Fibroblast of villous mesenchyme (primary cell): Measurements from ENCODE around the gene OXSR1. TPM values are rescaled to one million over a fixed set of nuclear protein-coding genes. Genes with fewer than 3 reads are reported as not detected.

Experiments used
- DNase-seq: peaks from one replicate; pipeline ENCODE4 v3.0.0-alpha.2; 2010; ENCODE audit warnings: low read depth
- H3K4me3 ChIP-seq: 2 replicates; pipeline ENCODE4 v1.5.1; 2011; ENCODE audit warnings: low read depth, mild to moderate bottlenecking, low read length
- total RNA-seq: library from RNA; depleted of rRNA; stranded (reverse); fragments of >200 nt; gene quantifications from 2 replicates; pipeline ENCODE4 v1.2.3, GENCODE V29; 2012
- TF ChIP-seq, protein P1 (sequence below): IDR thresholded peaks from 2 replicates; pipeline ENCODE4 v1.5.1; 2012; ENCODE audit warnings: low read depth, mild to moderate bottlenecking, low read length; ENCODE audit not compliant: insufficient read depth

OXSR1 gene
- total RNA-seq, 1 donor: 68.2 TPM

DNA sequence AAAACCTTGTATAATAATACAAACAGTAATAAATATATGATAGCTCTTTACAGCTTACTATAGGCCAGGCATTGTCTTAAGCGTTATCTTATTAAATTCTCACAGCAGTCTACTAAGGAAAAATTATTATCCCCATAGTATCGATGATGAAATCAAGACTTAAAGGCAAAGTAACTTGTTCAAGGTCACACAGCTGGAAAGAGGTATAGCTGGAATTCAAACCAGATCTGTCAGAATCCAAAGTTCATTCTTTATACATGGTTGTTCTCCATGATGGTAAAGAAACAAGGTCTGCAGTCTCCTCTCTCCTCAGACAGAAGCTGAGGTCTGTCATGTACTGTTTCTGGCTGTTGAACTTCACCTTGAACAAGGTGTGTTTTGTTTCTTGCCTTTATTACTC, 84.9 kb downstream of the OXSR1 start:
- DNase-seq: no peak
- no peak overlapping the region for H3K4me3 ChIP-seq
- TF ChIP-seq, protein P1, sequence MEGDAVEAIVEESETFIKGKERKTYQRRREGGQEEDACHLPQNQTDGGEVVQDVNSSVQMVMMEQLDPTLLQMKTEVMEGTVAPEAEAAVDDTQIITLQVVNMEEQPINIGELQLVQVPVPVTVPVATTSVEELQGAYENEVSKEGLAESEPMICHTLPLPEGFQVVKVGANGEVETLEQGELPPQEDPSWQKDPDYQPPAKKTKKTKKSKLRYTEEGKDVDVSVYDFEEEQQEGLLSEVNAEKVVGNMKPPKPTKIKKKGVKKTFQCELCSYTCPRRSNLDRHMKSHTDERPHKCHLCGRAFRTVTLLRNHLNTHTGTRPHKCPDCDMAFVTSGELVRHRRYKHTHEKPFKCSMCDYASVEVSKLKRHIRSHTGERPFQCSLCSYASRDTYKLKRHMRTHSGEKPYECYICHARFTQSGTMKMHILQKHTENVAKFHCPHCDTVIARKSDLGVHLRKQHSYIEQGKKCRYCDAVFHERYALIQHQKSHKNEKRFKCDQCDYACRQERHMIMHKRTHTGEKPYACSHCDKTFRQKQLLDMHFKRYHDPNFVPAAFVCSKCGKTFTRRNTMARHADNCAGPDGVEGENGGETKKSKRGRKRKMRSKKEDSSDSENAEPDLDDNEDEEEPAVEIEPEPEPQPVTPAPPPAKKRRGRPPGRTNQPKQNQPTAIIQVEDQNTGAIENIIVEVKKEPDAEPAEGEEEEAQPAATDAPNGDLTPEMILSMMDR: no peak

DNA sequence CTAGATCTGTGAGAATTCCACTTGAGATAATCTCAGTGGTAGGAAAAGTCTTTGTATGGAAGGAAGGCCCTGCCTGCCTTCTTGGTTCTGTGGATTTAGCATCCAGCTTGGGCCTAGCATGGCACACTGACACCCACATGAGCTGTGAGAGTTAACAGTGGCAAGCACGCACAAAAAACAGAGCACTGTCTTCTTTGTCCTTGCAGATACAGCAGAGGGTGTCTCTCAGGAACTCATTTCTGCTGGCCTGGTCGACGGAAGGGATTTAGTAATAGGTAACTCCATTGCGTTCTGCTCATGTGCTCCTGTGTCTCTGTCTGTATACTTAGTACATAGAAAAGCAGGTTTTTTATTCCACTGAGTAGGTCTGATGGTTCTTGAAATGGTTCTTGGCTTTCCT, 85.9 kb downstream of the OXSR1 start:
- no peak overlapping the region for H3K4me3 ChIP-seq
- no peak for DNase-seq
- TF ChIP-seq, protein P1: no peak

DNA sequence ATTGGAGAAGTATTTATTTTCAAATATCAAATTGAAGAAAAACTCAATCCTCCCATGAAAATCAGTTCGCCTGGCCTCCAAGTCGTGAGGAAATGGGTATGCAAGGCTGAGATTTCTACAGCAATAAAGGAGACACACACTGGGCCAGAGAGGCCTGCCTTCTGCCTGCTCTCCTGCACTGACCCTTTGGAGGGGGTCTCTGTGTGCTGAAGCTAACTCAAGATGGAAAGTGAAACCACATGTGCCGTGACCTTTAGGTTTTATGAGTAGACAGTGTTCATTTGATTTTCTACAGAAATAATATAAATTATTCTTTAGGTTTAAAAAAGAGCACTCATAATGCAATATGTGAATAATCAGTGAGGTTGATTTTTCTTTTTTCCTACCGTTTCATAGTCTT, 88.4 kb downstream of the OXSR1 start:
- H3K4me3 ChIP-seq: no peak overlapping the region
- TF ChIP-seq, protein P1: no peak
- DNase-seq: no peak

DNA sequence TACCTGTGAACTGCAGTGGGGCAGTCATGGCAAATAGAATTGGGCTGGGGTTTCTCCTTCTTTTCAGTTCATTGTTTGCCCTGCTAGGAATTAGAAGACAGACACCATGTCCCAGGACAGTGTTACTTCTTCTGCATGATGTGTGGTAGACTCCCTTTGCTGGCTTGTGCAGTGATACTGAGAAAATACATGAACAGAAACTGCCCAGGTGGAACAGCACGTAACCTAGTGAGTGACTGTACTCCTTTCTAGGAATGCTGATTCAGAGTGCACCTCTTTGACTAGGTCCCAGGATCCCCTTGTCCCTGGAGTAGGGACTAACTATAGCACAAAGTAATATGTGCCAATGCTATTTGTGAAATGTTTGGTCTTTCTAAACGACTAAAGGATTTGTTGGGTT, 89.5 kb downstream of the OXSR1 start:
- DNase-seq: no peak
- TF ChIP-seq, protein P1: no peak

GRCh38 chr3:38255627-38256026, 90.3 kb downstream of the OXSR1 start:
- TF ChIP-seq, protein P1: no peak
- DNase-seq: no peak
- H3K4me3 ChIP-seq: no peak overlapping the region

More for the DNA sequence above, 89.5 kb downstream of the OXSR1 start:
- no peak overlapping the region for H3K4me3 ChIP-seq

DNA sequence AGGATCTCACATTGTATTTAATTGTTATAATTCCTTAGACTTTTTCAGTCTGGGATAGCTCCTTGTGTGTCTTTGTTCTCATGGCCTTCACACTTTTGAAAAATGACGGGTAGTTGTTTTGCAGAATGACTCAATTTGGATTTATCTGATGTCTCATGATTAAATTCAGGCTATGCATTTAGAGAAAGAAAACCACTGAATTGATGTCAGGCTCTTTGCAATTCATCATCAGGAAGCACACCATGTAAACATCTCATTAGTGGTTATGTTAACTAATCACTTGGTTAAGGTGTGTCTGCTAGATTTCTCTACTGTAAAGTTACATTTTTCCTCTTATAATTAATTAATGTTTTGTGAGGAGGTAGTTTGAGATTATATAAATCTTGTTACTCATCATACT, 92.2 kb downstream of the OXSR1 start:
- TF ChIP-seq, protein P1: no peak
- DNase-seq: peak; percentile 29
- H3K4me3 ChIP-seq: no peak overlapping the region

DNA sequence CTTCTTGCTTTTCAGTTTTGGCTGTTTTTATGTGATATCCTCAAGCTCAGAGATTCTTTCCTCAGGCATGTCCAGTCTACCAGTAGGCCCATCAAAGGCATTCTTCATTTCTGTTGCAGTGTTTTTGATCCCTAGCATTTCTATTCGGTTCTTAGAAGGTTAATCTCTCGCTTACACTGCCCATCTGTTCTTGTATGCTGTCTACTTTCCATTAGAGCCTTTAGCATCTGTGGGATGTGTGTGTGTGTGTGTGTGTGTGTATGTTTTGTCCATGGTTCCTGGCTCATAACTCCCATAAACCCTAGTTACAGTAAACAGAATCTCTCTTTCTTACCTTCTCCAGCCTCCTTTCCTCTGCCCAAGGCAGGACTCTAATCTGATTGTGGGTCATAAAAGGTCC, 95.1 kb downstream of the OXSR1 start:
- TF ChIP-seq, protein P1: no peak
- DNase-seq: no peak
- no peak overlapping the region for H3K4me3 ChIP-seq
